Gastrocnemius medialis (tissue), 4 donors: Measurements from ENCODE around the gene CASZ1. TPM values are rescaled to one million over a fixed set of nuclear protein-coding genes. Genes with fewer than 3 reads are reported as not detected.
A peak's percentile ranks its signal among the peaks of the same experiment; 100 is the strongest.

Experiments used
- ATAC-seq, 2 donors: fragments of 150-250 bp; one replicate each; pipeline ENCODE4 v1.9.1; 2016
- DNase-seq, 2 donors: peaks; one replicate each; pipeline ENCODE4 v3.0.0-alpha.2; 2019
- H3K27ac ChIP-seq, 4 donors: fragments of 200-600 bp; sonication (generic); 1 replicate in 1 of 4; 2 replicates in 3 of 4; pipeline ENCODE4 v1.5.1; 2016 to 2018; ENCODE audit warnings: mild to moderate bottlenecking in 2 of 4, moderate library complexity in 1 of 4
- H3K27me3 ChIP-seq, 3 donors: fragments of 200-600 bp; sonication (generic) in 2 of 3; 1 replicate in 1 of 3; 2 replicates in 2 of 3; pipeline versions ENCODE4 v1.5.1 to v1.6.0; 2016 to 2019; ENCODE audit warnings: mild to moderate bottlenecking in 1 of 3, moderate library complexity in 1 of 3
- H3K36me3 ChIP-seq, 2 donors: fragments of 200-600 bp; sonication (generic) in 1 of 2; one replicate each; pipeline ENCODE4 v1.5.1; 2017 to 2018
- H3K4me1 ChIP-seq, 2 donors: fragments of 200-600 bp; sonication (generic) in 1 of 2; one replicate each; pipeline ENCODE4 v1.5.1; 2016 to 2017; ENCODE audit warnings: mild to moderate bottlenecking in 2 of 2
- H3K4me3 ChIP-seq, 4 donors: fragments of 200-600 bp; sonication (generic) in 3 of 4; 1 replicate in 1 of 4; 2 replicates in 3 of 4; pipeline ENCODE4 v1.5.1; 2016 to 2019; ENCODE audit warnings: mild to moderate bottlenecking in 2 of 4
- H3K9me3 ChIP-seq, 3 donors: fragments of 200-600 bp; sonication (generic) in 2 of 3; 1 replicate in 1 of 3; 2 replicates in 2 of 3; pipeline ENCODE4 v1.5.1; 2016 to 2019
- CTCF ChIP-seq, 5 experiments: fragments of 450-650 bp in 3 of 5; fragments of 200-600 bp in 2 of 5; sonication (generic) in 2 of 5; IDR thresholded peaks in 4 of 5; conservative IDR thresholded peaks in 1 of 5; 1 replicate in 4 of 5; 2 replicates in 1 of 5; pipeline ENCODE4 v1.5.1; 2016 to 2019; ENCODE audit warnings: antibody characterized with exemption in 5 of 5, mild to moderate bottlenecking in 3 of 5, moderate library complexity in 3 of 5
- POLR2A ChIP-seq, 2 donors: fragments of 450-650 bp; IDR thresholded peaks; one replicate each; pipeline ENCODE4 v1.6.1; 2017; ENCODE audit warnings: antibody characterized with exemption in 2 of 2, mild to moderate bottlenecking in 2 of 2, moderate library complexity in 2 of 2
- in situ Hi-C, 4 donors: fragments of 200-750 bp; cut with MboI; loops; one replicate each; pipeline versions ENCODE4 v1.15.0 to v1.8.0; 2017; ENCODE audit warnings: low sequenced_read_pairs in 4 of 4
- intact Hi-C: fragments of 100-400 bp; cut with DNase I; formaldehyde crosslinking; loops from one replicate; pipeline ENCODE4 v1.15.1; 2023; ENCODE audit warnings: low total_unique reads
- total RNA-seq, 4 donors: library from RNA; depleted of rRNA; stranded (reverse); fragments of >200 nt; gene quantifications; one replicate each; pipeline versions ENCODE4 v1.1.0 to v1.2.3, GENCODE V29; 2016

The CASZ1 gene
- total RNA-seq, 4 donors from 2014 or later: 19.1 to 121 (median 80.6) TPM

GRCh38 chr1:10772711-10773110 lies 23.7 kb downstream of the CASZ1 start:
- intact Hi-C loops (no loop called here), in situ Hi-C loops (no loop called here)
- Histone ChIP-seq H3K4me1 (peaks cover 43 to 60% of the 10 kb centered on the region in 2 donors), H3K9me3 (no peaks in the 10 kb centered on the region), H3K27me3 (no peaks in the 10 kb centered on the region), H3K4me3 (no peak overlapping the region), H3K27ac (peak overlapping the region in 2 of 4 donors; percentile 0 to 54), H3K36me3 (no peaks in the 10 kb centered on the region)
- ATAC-seq: no peak
- no peak for TF ChIP-seq POLR2A (IDR thresholded peaks at IDR 0.05)
- TF ChIP-seq CTCF (IDR thresholded peaks at IDR 0.05 in 4 of 5, conservative IDR thresholded peaks at IDR 0.05 in 1 of 5): no peak
- no peak for DNase-seq

GRCh38 chr1:10771789-10772188 lies 24.7 kb downstream of the CASZ1 start:
- Histone ChIP-seq H3K27ac (peak overlapping the region in 1 of 4 donors; percentile 1), H3K4me3 (no peak overlapping the region), H3K9me3 (no peaks in the 10 kb centered on the region), H3K36me3 (no peaks in the 10 kb centered on the region), H3K4me1 (peaks cover 48 to 53% of the 10 kb centered on the region in 2 donors), H3K27me3 (no peaks in the 10 kb centered on the region)
- ATAC-seq (no peak), DNase-seq (no peak)
- TF ChIP-seq POLR2A (IDR thresholded peaks at IDR 0.05) (no peak), CTCF (IDR thresholded peaks at IDR 0.05 in 4 of 5, conservative IDR thresholded peaks at IDR 0.05 in 1 of 5) (no peak)
- intact Hi-C loops: no loop called here
- in situ Hi-C loops: no loop called here

- Histone ChIP-seq H3K9me3 (no peaks in the 10 kb centered on the region), H3K4me3 (no peak overlapping the region), H3K36me3 (no peaks in the 10 kb centered on the region), H3K4me1 (peaks cover 50 to 52% of the 10 kb centered on the region in 2 donors), H3K27me3 (no peaks in the 10 kb centered on the region), H3K27ac (no peak overlapping the region)
- ATAC-seq (no peak), DNase-seq (no peak)
- intact Hi-C loops: no loop called here
- in situ Hi-C loops: no loop called here
- TF ChIP-seq CTCF (IDR thresholded peaks at IDR 0.05 in 4 of 5, conservative IDR thresholded peaks at IDR 0.05 in 1 of 5) (no peak), POLR2A (IDR thresholded peaks at IDR 0.05) (no peak)
These were observed 27.9 kb downstream of the CASZ1 start for GRCh38 chr1:10768552-10768951.

DNA sequence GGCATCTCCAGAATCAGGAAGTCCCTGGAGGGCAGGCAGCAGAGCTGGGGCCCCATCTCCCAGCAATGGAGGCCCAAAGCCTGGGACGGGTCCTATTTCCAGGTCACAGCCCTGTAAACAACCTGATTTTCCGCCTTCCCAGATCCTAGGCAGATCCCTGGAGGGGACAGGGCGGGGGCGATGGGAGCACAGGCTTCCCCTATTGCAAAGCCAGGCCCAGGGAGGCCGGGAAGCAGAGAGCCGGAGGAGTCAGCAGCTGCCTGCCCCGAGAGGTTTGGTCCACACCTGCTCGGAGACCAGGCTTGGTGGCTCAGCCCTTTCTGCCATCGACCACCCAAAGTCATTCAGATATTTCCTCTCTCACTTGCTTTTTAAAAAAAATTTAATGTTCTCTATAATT lies 29.2 kb downstream of the CASZ1 start:
- peaks cover 52 to 56% of the 10 kb centered on the region in 2 donors for H3K4me1 ChIP-seq
- H3K27ac ChIP-seq: peak overlapping the region in 3 of 4 donors; percentile 53 to 72 (median 60)
- intact Hi-C loops: no loop called here

More for the DNA sequence above, 29.2 kb downstream of the CASZ1 start:
- TF ChIP-seq POLR2A (IDR thresholded peaks at IDR 0.05) (no peak), CTCF (IDR thresholded peaks at IDR 0.05 in 4 of 5, conservative IDR thresholded peaks at IDR 0.05 in 1 of 5) (no peak)
- H3K27me3 ChIP-seq: no peaks in the 10 kb centered on the region
- in situ Hi-C loops: no loop called here
- H3K4me3 ChIP-seq: no peak overlapping the region
- no peak for DNase-seq
- no peaks in the 10 kb centered on the region for H3K9me3 ChIP-seq
- H3K36me3 ChIP-seq: no peaks in the 10 kb centered on the region
- no peak for ATAC-seq
